Ishikawa (cell line): Measurements from ENCODE around the gene METTL14.

Experiments used
- CEBPB ChIP-seq: IDR thresholded peaks from 2 replicates; pipeline ENCODE4 v1.6.1; 2012
- CREB1 ChIP-seq: IDR thresholded peaks from 2 replicates; pipeline ENCODE4 v1.6.1; 2012; ENCODE audit warnings: low read depth
- EGR1 ChIP-seq: IDR thresholded peaks from 2 replicates; pipeline ENCODE4 v1.6.1; 2012
- EP300 ChIP-seq: IDR thresholded peaks from 2 replicates; pipeline ENCODE4 v1.6.1; 2012; ENCODE audit warnings: borderline replicate concordance
- FOXM1 ChIP-seq: IDR thresholded peaks from 2 replicates; pipeline ENCODE4 v1.6.1; 2012; ENCODE audit warnings: low read depth, borderline replicate concordance
- NFIC ChIP-seq: IDR thresholded peaks from 2 replicates; pipeline ENCODE4 v1.6.1; 2012
- RAD21 ChIP-seq: IDR thresholded peaks from 2 replicates; pipeline ENCODE4 v1.6.1; 2012; ENCODE audit warnings: low read depth
- TAF1 ChIP-seq: IDR thresholded peaks from 2 replicates; pipeline ENCODE4 v1.6.1; 2012; ENCODE audit warnings: low read depth, mild to moderate bottlenecking
- TCF12 ChIP-seq: IDR thresholded peaks from 2 replicates; pipeline ENCODE4 v1.6.1; 2012; ENCODE audit warnings: low read depth
- TEAD4 ChIP-seq: IDR thresholded peaks from 2 replicates; pipeline ENCODE4 v1.6.1; 2012
- YY1 ChIP-seq: IDR thresholded peaks from 2 replicates; pipeline ENCODE4 v1.6.1; 2012; ENCODE audit warnings: low read depth
- ZBTB7A ChIP-seq: IDR thresholded peaks from 2 replicates; pipeline ENCODE4 v1.6.1; 2012; ENCODE audit warnings: low read depth
- TF ChIP-seq, protein P1 (sequence below): IDR thresholded peaks from 2 replicates; pipeline ENCODE4 v1.6.1; 2012
- TF ChIP-seq, protein P2 (sequence below): IDR thresholded peaks from 2 replicates; pipeline ENCODE4 v1.6.1; 2012
- TF ChIP-seq, protein P3 (sequence below): IDR thresholded peaks from 2 replicates; pipeline ENCODE4 v1.6.1; 2012; ENCODE audit warnings: low read depth, mild to moderate bottlenecking

Gene METTL14

DNA sequence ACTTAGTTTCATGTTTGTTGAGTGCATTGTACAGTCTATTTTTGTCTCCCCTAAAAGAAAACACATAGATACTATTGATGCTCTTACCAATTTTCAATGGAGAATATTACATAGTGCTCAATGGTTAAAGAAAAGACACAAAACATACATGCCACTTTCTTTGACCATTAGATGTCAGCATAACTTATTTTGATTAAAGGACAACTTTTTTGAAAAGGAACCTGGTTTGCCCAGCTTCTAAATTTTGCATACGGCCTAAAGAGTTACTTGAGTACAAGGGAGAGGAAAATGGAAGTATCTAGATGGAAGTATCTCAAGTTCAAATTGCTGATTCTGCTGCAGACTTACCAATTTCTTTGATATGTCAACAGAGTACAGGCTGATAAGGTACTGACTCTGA is 68.5 kb downstream of the METTL14 start:
- TF ChIP-seq TEAD4 (no peak), EGR1 (no peak), RAD21 (no peak), TCF12 (no peak), CREB1 (no peak), NFIC (no peak), YY1 (no peak), FOXM1 (no peak), ZBTB7A (no peak), TAF1 (no peak), CEBPB (no peak), EP300 (no peak)
- TF ChIP-seq, protein P1, sequence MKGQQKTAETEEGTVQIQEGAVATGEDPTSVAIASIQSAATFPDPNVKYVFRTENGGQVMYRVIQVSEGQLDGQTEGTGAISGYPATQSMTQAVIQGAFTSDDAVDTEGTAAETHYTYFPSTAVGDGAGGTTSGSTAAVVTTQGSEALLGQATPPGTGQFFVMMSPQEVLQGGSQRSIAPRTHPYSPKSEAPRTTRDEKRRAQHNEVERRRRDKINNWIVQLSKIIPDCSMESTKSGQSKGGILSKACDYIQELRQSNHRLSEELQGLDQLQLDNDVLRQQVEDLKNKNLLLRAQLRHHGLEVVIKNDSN = no peak
- TF ChIP-seq, protein P2, sequence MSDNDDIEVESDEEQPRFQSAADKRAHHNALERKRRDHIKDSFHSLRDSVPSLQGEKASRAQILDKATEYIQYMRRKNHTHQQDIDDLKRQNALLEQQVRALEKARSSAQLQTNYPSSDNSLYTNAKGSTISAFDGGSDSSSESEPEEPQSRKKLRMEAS = no peak
- TF ChIP-seq, protein P3, sequence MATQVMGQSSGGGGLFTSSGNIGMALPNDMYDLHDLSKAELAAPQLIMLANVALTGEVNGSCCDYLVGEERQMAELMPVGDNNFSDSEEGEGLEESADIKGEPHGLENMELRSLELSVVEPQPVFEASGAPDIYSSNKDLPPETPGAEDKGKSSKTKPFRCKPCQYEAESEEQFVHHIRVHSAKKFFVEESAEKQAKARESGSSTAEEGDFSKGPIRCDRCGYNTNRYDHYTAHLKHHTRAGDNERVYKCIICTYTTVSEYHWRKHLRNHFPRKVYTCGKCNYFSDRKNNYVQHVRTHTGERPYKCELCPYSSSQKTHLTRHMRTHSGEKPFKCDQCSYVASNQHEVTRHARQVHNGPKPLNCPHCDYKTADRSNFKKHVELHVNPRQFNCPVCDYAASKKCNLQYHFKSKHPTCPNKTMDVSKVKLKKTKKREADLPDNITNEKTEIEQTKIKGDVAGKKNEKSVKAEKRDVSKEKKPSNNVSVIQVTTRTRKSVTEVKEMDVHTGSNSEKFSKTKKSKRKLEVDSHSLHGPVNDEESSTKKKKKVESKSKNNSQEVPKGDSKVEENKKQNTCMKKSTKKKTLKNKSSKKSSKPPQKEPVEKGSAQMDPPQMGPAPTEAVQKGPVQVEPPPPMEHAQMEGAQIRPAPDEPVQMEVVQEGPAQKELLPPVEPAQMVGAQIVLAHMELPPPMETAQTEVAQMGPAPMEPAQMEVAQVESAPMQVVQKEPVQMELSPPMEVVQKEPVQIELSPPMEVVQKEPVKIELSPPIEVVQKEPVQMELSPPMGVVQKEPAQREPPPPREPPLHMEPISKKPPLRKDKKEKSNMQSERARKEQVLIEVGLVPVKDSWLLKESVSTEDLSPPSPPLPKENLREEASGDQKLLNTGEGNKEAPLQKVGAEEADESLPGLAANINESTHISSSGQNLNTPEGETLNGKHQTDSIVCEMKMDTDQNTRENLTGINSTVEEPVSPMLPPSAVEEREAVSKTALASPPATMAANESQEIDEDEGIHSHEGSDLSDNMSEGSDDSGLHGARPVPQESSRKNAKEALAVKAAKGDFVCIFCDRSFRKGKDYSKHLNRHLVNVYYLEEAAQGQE = no peak

DNA sequence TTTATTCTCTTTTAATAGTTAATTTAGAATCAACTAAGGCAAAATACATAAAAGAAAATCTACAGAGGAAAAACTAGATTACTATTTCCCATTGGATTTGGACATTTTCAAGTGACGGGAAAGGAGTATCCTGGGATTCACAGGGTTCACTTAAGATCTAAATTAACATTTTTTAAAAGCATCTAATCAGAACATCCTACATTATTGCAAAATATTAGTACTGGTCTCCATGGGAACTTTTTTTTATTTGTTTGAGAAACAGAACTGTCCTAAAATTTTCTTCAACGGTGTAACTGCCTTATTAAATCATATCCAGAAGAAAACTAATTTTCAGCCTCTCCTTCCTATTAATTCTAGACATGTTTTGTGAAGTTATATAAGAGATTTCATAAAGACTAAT is 69.7 kb downstream of the METTL14 start:
- no peak for TF ChIP-seq YY1
- TF ChIP-seq, protein P1 = no peak
- TF ChIP-seq EP300 = no peak
- TF ChIP-seq TCF12 = no peak
- TF ChIP-seq, protein P3 = no peak
- TF ChIP-seq ZBTB7A = no peak
- TF ChIP-seq EGR1 = no peak
- TF ChIP-seq RAD21 = no peak
- TF ChIP-seq CREB1 = no peak
- TF ChIP-seq CEBPB = no peak
- no peak for TF ChIP-seq TAF1
- TF ChIP-seq, protein P2 = no peak
- no peak for TF ChIP-seq NFIC

DNA sequence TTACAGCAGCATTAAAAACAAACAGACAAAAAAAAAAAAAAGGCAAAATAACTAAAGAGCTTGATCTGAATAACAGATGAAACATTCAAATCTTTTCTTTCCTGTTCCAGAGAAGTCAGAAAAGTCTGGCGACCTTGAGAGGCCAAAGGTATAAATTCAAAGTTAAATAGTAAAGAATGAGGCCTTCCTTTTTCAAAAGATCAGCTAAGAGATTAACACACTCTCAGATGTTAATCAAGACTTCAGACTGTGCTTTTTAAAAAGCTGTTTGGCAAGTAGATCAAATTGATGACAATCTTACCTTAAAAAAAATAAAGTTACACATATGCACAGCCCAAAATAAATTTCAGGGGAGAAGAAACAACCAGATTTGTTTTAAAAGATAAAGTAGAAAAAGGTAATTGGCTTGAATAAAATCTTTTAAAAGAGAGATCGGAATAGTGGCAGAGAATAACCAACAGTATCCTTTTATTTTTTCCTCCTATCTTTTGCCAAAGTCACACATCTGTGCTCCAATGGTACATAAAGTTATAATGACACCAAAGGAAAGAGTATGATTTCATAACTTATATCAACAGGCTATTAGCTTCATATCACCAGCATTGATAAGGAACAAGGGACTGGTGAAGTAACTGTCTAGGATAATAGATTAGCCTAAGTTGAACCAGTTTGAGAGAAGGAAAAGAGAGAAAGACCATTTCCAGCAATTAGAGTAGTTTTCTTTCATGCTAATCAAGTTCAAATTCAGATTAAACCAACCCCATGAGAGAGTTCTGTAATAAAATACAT is 70.4 kb downstream of the METTL14 start:
- no peak for TF ChIP-seq NFIC
- no peak for TF ChIP-seq RAD21
- TF ChIP-seq FOXM1 = no peak
- no peak for TF ChIP-seq CEBPB
- TF ChIP-seq, protein P3 = no peak
- TF ChIP-seq TCF12 = no peak
- no peak for TF ChIP-seq CREB1
- no peak for TF ChIP-seq TAF1
- no peak for TF ChIP-seq EGR1
- no peak for TF ChIP-seq EP300
- TF ChIP-seq, protein P2 = no peak
- TF ChIP-seq, protein P1 = no peak
- TF ChIP-seq ZBTB7A = no peak
- no peak for TF ChIP-seq YY1
- TF ChIP-seq TEAD4 = no peak

DNA sequence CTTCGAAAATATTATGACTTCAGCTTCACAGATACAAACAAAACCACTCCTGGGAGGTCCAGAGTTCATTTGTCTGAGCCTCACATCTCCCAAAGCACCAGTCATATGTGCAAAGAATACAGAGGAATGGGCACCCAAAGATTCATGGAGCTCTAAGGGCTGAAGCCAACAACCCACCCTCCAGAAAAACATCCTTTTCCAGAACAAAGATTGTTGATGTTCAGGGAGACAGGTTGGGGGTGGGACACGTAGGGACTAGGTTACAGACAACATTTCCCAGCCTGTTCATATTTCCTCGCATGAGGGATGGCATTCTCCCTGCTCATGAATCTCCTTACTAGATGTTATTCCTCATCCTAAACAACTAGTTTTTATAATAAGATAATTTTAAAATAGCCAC is 71.2 kb downstream of the METTL14 start:
- no peak for TF ChIP-seq EP300
- TF ChIP-seq, protein P2 = no peak
- TF ChIP-seq, protein P3 = no peak
- TF ChIP-seq, protein P1 = no peak
- TF ChIP-seq EGR1 = no peak
- TF ChIP-seq CREB1 = no peak
- no peak for TF ChIP-seq TEAD4
- TF ChIP-seq NFIC = no peak
- TF ChIP-seq YY1 = no peak
